ENCODE data around the gene TENM4.

DNA sequence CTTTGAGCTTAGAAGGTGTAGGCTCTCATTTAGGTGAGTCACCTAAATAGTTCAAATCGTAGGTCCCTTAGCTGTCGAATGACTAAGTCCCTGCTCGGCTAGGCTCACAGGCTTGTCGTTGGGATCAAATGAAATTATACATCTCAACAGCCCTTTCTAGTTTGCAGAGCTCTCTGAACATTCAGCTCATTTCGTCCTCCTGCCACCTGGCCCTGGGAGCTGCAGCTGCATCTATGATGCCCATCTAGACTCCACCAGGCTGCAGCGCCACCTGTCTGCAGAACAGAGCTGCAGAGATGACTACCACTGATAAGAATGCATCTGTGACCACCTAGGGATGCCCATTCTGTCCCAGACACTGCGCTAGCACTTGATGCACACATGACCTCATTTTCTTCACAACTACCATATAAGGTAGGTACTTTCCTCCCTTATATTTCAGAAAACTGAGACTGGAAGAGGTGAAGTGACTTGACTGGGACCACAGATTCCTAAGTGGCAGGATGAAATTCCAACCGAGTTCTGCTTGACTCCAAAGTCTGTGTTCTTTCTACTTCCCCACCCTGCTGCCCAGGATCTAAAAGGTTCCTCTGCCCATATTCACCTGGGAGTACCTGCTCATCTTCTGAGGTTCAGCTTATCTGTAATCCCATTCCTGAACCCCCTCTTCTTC lies 725.1 kb downstream of the TENM4 start:
- TF ChIP-seq, protein P1, sequence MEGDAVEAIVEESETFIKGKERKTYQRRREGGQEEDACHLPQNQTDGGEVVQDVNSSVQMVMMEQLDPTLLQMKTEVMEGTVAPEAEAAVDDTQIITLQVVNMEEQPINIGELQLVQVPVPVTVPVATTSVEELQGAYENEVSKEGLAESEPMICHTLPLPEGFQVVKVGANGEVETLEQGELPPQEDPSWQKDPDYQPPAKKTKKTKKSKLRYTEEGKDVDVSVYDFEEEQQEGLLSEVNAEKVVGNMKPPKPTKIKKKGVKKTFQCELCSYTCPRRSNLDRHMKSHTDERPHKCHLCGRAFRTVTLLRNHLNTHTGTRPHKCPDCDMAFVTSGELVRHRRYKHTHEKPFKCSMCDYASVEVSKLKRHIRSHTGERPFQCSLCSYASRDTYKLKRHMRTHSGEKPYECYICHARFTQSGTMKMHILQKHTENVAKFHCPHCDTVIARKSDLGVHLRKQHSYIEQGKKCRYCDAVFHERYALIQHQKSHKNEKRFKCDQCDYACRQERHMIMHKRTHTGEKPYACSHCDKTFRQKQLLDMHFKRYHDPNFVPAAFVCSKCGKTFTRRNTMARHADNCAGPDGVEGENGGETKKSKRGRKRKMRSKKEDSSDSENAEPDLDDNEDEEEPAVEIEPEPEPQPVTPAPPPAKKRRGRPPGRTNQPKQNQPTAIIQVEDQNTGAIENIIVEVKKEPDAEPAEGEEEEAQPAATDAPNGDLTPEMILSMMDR (conservative IDR thresholded peaks at IDR 0.05; ENCODE audit: low read length), result peak; percentile 82
- no peak for TF ChIP-seq EZH2phosphoT487 (IDR thresholded peaks at IDR 0.05; ENCODE audit: borderline replicate concordance, low read depth, low read length)
